K562 (cell line): ENCODE results near the gene CCDC106. TPM values are rescaled to one million over a fixed set of nuclear protein-coding genes. Genes with fewer than 3 reads are reported as not detected.

Source experiments
- ATAC-seq: fragments of 200-7000 bp; cut with Tn5 transposase; 3 replicates; pipeline ENCODE4 v1.9.1; 2020; ENCODE audit warnings: moderate library complexity
- BruUV-seq: library from RNA; stranded (reverse); fragments of 400-500 nt; replicated peaks from 2 replicates; lab custom pipeline; 2021; lab: Mats Ljungman, UMichigan
- CTCF ChIA-PET: fragments of 300-600 bp; formaldehyde crosslinking; extraction: SDS; loops from one replicate; lab custom pipeline; 2021; ENCODE audit warnings: low intra/inter-chr PET ratio; lab: Yijun Ruan, JAX
- POLR2A ChIA-PET: fragments of 300-600, 350-650 bp; sonication (Branson Sonifier 250); formaldehyde crosslinking; extraction: SDS; loops from one replicate; lab custom pipeline; 2021; ENCODE audit warnings: antibody characterized with exemption, inconsistent platforms; lab: Yijun Ruan, JAX
- DNase-seq, 4 experiments: peaks; one replicate each; pipeline versions ENCODE4 v3.0.0 to v3.0.0-alpha.2; 2011 to 2018; ENCODE audit warnings: low spot score in 3 of 4, mixed read lengths in 3 of 4; ENCODE audit errors: extremely low read depth in 1 of 4
- FAIRE-seq: peaks from 2 replicates; lab custom pipeline; 2011; peaks lifted over from hg19 to GRCh38; lab: Jason Lieb, UNC
- H2AFZ ChIP-seq: 2 replicates; pipeline ENCODE4 v1.6.0; 2011; ENCODE audit warnings: low read depth, low read length, control low read depth, inconsistent platforms
- H3K27ac ChIP-seq: fragments of 200-600 bp; 3 replicates; pipeline ENCODE4 v1.8.0; 2011; ENCODE audit warnings: low read depth, mild to moderate bottlenecking, control low read depth, inconsistent platforms, low read length, moderate library complexity, mixed read lengths; ENCODE audit errors: extremely low read depth
- H3K27me3 ChIP-seq, 2 experiments: fragments of 300-600 bp in 1 of 2; 2 replicates in 1 of 2; 3 replicates in 1 of 2; pipeline versions ENCODE4 v1.6.0 to v1.8.0; 2011; ENCODE audit warnings: inconsistent platforms in 2 of 2, low read length in 2 of 2, mild to moderate bottlenecking in 1 of 2, mixed read lengths in 1 of 2, moderate library complexity in 1 of 2; ENCODE audit not compliant: control insufficient read depth in 2 of 2, insufficient read depth in 2 of 2
- H3K36me3 ChIP-seq: fragments of 300-600 bp; 3 replicates; pipeline ENCODE4 v1.8.0; 2011; ENCODE audit warnings: mild to moderate bottlenecking, low read length, inconsistent platforms; ENCODE audit not compliant: control insufficient read depth, insufficient read depth
- H3K4me1 ChIP-seq, 2 experiments: fragments of 200-600 bp in 1 of 2; replicated peaks in 1 of 2; 2 replicates in 1 of 2; 3 replicates in 1 of 2; pipeline versions ENCODE4 v1.5.1 to v1.8.0; 2011; ENCODE audit warnings: inconsistent platforms in 2 of 2, low read length in 2 of 2, mild to moderate bottlenecking in 1 of 2, mixed read lengths in 1 of 2, moderate library complexity in 1 of 2; ENCODE audit not compliant: control insufficient read depth in 2 of 2, insufficient read depth in 2 of 2
- H3K4me2 ChIP-seq: 2 replicates; pipeline ENCODE4 v1.6.1; 2011; ENCODE audit warnings: low read length, control low read depth, inconsistent platforms, mixed read lengths; ENCODE audit not compliant: insufficient read depth
- H3K4me3 ChIP-seq: fragments of 200-600 bp; sonication (generic), shearing (Covaris generic); 2 replicates; pipeline ENCODE4 v1.5.1; 2016; ENCODE audit warnings: control low read depth, inconsistent platforms
- H3K79me2 ChIP-seq: fragments of 200-600 bp; 3 replicates; pipeline ENCODE4 v1.8.0; 2011; ENCODE audit warnings: low read length, inconsistent platforms; ENCODE audit not compliant: control insufficient read depth, insufficient read depth
- H3K9ac ChIP-seq, 2 experiments: 2 replicates each; pipeline versions ENCODE4 v1.6.0 to v1.6.1; 2011; ENCODE audit warnings: low read depth in 2 of 2, low read length in 2 of 2, control low read depth in 1 of 2, inconsistent platforms in 1 of 2, mild to moderate bottlenecking in 1 of 2, mixed read lengths in 1 of 2; ENCODE audit not compliant: insufficient read depth in 1 of 2
- H3K9me1 ChIP-seq: one replicate; pipeline ENCODE4 v1.6.0; 2011; ENCODE audit warnings: inconsistent platforms, mild to moderate bottlenecking, low read length, moderate library complexity; ENCODE audit not compliant: control insufficient read depth, insufficient read depth
- H3K9me3 ChIP-seq: replicated peaks from 2 replicates; pipeline ENCODE4 v1.5.1; 2011; ENCODE audit warnings: low read depth, low read length, inconsistent platforms; ENCODE audit not compliant: control insufficient read depth, insufficient read depth
- H4K20me1 ChIP-seq: replicated peaks from 2 replicates; pipeline ENCODE4 v1.6.1; 2011; ENCODE audit warnings: low read length, inconsistent platforms, mixed read lengths; ENCODE audit not compliant: control insufficient read depth, insufficient read depth
- EP400 ChIP-seq: fragments of 450-650 bp; IDR thresholded peaks from 2 replicates; pipeline ENCODE4 v1.6.1; 2017; ENCODE audit warnings: antibody characterized with exemption, mild to moderate bottlenecking, moderate library complexity
- NFIX ChIP-seq: fragments of 250-450 bp; sonication (Bioruptor Pico); IDR thresholded peaks from 2 replicates; pipeline ENCODE4 v1.4.0; 2020; ENCODE audit warnings: low read depth, mild to moderate bottlenecking, moderate library complexity
- ZEB2 ChIP-seq: fragments of 450-650 bp; IDR thresholded peaks from 2 replicates; pipeline ENCODE4 v1.6.1; 2016
- WGBS: fragments of 100-300 bp; shearing (Covaris generic); methylation state at CpG from one replicate; pipeline ENCODE4 v1.1.6; 2016; ENCODE audit warnings: low coverage, mixed read lengths; ENCODE audit not compliant: insufficient coverage; ENCODE audit errors: missing lambda C conversion rate; 5-methylcytosine and 5-hydroxymethylcytosine counted together
- in situ Hi-C: fragments of 300-500 bp; cut with MboI; formaldehyde crosslinking; loops from 4 replicates; pipeline ENCODE4 v1.15.0; 2018; ENCODE audit warnings: inconsistent platforms, mixed read lengths
- intact Hi-C: fragments of 100-400 bp; cut with micrococcal nuclease; formaldehyde crosslinking; loops from 2 replicates; pipeline ENCODE4 v1.14.2; 2022
- polyA plus RNA-seq, 8 experiments: library from polyadenylated mRNA; depleted of rRNA in 4 of 8; stranded (reverse) in 5 of 8; unstranded in 3 of 8; fragments of >200 nt; fragmentation: Nextera tagmentation in 2 of 8; fragmentation: Illumina TruSeq in 1 of 8; extraction: Ambion mirVana in 2 of 8; extraction: Trizol in 1 of 8; gene quantifications; 2 replicates each; pipeline versions ENCODE4 v1.2.1 to v1.2.3, GENCODE V29; 2011 to 2014; ENCODE audit warnings: inconsistent platforms in 1 of 8, missing spikeins in 1 of 8
- total RNA-seq, 7 experiments: library from RNA; depleted of rRNA in 6 of 7; stranded (reverse); fragments of >200 nt in 6 of 7; fragmentation: Illumina TruSeq in 2 of 7; extraction: Trizol in 2 of 7; gene quantifications; 2 replicates each; pipeline versions ENCODE4 v1.2.1 to v1.2.3, GENCODE V29; 2011 to 2021; ENCODE audit warnings: low replicate concordance in 1 of 7
- TF ChIP-seq, protein P1 (sequence below): sonication (generic); formaldehyde crosslinking; IDR thresholded peaks from 2 replicates; pipeline ENCODE4 v1.8.0; 2022; ENCODE audit warnings: mild to moderate bottlenecking, missing genetic modification reagents

CCDC106 gene
- total and polyA plus RNA-seq, 9 of the 15 experiments (the other 6 are each of a cell fraction or from before 2014, with no cell fraction given): 0.10 to 27.5 (median 15.0) TPM; not detected in 1

- intact Hi-C loops (loop anchor here (1.0 kb wide), 1 partner anchor 90 kb away; no protein-coding TSS in a partner anchor), in situ Hi-C loops (no loop called here)
- Histone ChIP-seq H3K27me3 (no peaks in the 10 kb centered on the region), H3K4me1 (peaks cover 19 to 37% of the 10 kb centered on the region in 2 experiments), H3K4me2 (peak overlapping the region; percentile 97), H3K4me3 (peak overlapping the region; percentile 84), H4K20me1 (no peaks in the 10 kb centered on the region), H3K79me2 (peaks cover 18% of the 10 kb centered on the region), H3K36me3 (peaks cover 16% of the 10 kb centered on the region; the same call in 2 of the 3 replicates), H3K9me3 (0 out of 2 replicates have a peak, but pooled peaks cover 2% of the 10 kb centered on the region), H3K9me1 (no peaks in the 10 kb centered on the region), H3K9ac (peak overlapping the region; percentile 65 to 89), H3K27ac (peak overlapping the region; percentile 87), H2AFZ (peak overlapping the region; percentile 68; the same call in 1 of the 2 replicates)
- ChIA-PET POLR2A (interaction anchor here (0.8 to 2.2 kb wide), 7 partner anchors 12 to 145 kb away, joined by 3 to 18 read pairs (median 4); partner anchors contain the start of genes U2AF2 and ZNF784), CTCF (interaction anchor here (0.6 to 2.5 kb wide), 4 partner anchors 25 to 95 kb away, joined by 3 to 23 read pairs (median 4); no protein-coding TSS in a partner anchor)
- BruUV-seq: TSS peak; percentile 31
- TF ChIP-seq ZEB2 (no peak), NFIX (CRISPR knock-in tag) (no peak), EP400 (no peak)
- TF ChIP-seq, protein P1, sequence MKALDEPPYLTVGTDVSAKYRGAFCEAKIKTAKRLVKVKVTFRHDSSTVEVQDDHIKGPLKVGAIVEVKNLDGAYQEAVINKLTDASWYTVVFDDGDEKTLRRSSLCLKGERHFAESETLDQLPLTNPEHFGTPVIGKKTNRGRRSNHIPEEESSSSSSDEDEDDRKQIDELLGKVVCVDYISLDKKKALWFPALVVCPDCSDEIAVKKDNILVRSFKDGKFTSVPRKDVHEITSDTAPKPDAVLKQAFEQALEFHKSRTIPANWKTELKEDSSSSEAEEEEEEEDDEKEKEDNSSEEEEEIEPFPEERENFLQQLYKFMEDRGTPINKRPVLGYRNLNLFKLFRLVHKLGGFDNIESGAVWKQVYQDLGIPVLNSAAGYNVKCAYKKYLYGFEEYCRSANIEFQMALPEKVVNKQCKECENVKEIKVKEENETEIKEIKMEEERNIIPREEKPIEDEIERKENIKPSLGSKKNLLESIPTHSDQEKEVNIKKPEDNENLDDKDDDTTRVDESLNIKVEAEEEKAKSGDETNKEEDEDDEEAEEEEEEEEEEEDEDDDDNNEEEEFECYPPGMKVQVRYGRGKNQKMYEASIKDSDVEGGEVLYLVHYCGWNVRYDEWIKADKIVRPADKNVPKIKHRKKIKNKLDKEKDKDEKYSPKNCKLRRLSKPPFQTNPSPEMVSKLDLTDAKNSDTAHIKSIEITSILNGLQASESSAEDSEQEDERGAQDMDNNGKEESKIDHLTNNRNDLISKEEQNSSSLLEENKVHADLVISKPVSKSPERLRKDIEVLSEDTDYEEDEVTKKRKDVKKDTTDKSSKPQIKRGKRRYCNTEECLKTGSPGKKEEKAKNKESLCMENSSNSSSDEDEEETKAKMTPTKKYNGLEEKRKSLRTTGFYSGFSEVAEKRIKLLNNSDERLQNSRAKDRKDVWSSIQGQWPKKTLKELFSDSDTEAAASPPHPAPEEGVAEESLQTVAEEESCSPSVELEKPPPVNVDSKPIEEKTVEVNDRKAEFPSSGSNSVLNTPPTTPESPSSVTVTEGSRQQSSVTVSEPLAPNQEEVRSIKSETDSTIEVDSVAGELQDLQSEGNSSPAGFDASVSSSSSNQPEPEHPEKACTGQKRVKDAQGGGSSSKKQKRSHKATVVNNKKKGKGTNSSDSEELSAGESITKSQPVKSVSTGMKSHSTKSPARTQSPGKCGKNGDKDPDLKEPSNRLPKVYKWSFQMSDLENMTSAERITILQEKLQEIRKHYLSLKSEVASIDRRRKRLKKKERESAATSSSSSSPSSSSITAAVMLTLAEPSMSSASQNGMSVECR (CRISPR knock-in tag): no peak
- no peak for FAIRE-seq
- ATAC-seq: no peak
- WGBS: 69% methylated on average over 9 of the region's 9 CpGs
- no peak for DNase-seq
Observed at GRCh38 chr19:55606817-55607216, 41.2 kb upstream of the CCDC106 start.
